ENCODE data around the gene KDM5C.
"Not testable (repeated sequence)": the region's sequence is repeated elsewhere in the genome, so short reads cannot be mapped to it uniquely, and the experiment has no call there.

KDM5C gene

DNA sequence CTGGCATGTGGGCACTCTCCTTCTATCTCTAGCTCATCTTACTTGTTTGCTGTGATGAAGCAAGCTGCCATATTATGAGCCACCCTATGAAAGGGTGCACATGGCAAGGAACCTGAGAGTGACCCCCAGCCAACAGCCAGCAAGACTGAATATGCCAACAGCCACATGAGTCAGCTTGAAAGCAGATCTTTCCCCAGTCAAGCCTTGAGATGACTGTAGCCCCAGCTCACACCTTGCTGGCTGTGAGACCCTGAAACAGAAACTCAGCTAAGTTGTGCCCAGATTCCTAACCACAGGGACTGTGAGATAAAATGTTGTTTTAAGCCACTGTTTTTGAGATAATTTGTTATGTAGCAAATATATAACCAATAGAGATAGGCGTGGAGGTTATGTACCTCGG, 36.2 kb downstream of the KDM5C start:
- DNase-seq = peak; percentile 10

DNA sequence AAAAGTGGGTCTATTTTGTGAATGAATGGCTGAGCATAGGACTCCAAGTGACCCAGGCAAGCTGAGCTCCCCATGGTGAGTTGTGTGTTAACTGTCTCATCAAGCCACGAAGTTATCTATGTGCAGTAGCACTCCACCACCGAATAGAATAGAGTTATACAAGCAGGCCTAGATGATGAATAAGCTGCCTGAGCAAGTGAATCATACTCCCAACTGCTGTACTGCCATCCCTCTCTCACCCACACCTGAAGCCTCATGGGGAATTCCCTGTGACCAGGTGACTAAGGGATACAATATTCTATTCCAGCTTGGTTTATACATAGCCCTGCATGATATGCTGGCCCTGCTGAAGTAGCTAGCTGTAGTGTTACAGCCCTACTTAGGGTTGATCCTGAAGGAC, 38.7 kb downstream of the KDM5C start:
- peak; percentile 9 for DNase-seq

DNA sequence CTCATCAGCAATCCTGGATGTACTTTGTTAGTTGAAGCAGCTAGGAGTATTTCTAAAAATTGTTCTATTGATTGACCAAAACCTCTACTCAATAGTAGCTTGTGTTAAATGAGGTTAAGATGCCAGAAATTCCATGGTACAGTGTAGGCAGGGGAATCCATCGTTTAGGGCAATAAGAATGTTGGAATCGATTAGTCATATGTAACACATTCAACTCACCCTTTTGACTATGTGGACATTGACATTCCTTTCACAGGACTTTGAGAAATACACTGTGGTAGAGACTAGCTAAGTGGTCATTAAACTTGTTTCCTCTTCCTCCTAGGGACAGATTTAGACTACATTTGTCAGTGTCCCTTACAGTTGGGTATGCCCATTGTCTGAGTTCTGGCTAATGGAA, 40.2 kb downstream of the KDM5C start:
- no peak for DNase-seq

DNA sequence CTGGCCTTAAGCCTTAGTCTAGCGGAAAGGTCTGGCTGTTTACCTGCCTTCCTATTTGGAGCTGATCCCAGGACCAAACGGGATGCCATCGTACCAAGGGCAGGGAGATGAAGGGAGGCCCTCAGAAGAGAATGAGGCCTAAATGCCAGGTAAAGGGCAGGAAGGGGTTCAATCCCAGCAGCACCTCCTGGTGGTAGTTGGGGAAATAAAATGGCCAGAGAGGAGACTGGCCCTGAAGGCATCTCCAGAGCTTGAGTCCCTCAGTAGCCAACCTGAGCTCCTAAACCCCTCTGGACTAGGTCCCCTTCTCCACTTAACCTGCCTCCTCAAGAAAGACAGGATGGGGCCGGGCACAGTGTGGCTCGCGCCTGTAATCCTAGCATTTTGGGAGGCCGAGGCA, 53.7 kb downstream of the KDM5C start:
- DNase-seq = no peak

DNA sequence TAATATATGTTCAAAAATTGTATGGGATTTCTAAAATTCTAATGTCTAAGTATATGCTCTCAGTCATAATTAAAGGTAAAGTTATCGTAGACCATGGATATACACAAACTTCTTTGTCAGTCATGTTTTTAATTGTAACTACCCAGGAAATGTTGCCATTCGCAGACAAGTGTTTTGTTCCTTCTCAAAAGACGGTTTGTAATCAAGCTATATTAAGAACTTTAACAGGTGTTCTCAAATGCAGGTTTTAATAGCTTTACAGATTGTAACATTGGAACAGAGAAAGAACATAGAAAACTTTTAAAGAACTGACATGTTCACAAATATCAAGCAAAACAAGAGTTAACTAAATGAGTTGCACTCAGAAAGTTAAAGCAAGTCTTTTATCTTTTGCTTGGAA, 58.9 kb downstream of the KDM5C start:
- no peak for DNase-seq

DNA sequence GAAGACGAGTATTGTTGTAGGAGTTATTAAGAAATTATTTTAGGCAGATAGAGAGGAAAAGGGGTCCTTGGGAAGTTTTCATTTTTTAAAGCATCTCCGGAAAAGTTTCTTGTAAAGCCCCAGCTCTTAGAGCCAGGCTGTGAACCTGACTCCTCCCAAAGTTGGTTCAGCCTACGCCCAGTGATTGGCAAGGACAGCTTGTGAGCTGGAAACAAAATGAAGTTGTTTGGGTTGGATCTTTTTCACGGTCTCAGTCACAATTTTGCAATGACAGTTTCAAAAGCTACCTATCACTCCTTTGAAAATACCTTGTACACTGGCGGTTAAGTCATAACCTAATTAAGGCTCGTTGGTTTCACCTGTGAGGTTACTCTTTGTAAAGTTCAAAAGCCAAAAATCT, 60.4 kb downstream of the KDM5C start:
- DNase-seq = not testable (repeated sequence)

DNA sequence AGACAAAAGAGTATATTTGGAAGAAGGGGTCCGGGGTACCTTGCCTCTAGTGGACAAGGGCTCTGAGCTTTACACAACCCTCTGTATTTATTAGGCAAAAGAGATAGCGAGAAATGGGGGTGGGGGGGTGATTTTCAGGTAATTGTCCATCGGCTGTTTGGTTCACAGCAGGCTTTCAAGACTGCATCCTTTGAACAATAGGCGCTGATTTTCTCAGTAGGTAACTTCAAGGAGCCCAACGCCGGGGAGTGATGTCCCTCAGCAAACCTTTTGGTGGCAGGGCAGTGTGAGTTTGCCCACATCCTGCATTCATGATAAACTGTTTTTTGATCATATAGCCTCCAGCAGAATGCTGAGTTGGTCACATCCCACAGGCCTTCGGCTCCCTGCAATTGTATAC, 61.6 kb downstream of the KDM5C start:
- DNase-seq = no peak

DNA sequence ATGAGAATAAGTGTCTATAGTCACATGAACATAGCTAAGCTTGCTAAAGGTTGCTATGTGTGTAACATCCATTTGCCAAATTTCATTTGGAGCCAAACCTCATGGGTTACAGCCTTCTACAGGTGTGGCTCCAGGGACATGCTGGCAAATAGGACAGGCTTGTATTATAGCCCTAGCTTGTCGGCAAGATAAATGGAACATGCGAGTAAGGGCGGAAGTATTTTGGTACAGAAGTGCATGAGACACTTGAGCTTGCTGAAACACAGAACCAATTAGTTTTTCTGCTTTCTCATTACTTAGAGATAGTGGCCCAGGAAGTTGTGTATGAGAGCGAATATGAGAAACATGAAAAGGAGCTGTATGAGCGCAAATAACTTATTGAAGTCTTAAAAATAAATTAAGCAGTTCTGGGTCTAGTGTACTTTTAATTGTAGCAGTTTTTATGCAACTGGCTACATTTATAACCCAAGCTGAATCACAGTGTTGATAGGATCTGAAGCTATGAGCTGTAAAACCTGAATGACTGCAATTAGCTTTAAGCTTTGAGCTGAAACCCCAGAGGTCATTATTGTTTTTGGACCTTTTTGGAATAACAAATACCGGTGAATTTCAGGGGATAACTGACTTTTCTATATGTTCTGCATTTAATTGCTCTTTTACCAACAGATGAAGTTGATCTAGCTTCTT, 64.6 kb downstream of the KDM5C start:
- DNase-seq = no peak

DNA sequence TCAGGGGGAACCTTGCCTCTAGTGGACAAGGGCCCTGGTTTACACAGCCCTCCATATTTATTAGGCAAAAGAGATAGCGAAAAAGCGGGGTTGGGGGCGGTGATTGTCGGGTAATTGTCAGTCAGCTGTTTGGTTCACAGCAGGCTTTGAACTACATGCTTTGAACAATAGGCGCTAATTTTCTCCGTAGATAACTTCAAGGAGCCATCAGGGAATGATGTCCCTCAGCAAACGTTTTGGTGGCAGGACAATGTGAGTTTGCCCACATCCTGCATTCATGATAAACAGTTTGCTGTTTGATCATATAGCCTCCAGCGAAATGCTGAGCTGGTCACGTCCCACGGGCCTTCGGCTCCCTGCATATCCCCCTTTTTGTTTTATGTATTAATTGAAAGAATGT, 65.8 kb downstream of the KDM5C start:
- DNase-seq = no peak

DNA sequence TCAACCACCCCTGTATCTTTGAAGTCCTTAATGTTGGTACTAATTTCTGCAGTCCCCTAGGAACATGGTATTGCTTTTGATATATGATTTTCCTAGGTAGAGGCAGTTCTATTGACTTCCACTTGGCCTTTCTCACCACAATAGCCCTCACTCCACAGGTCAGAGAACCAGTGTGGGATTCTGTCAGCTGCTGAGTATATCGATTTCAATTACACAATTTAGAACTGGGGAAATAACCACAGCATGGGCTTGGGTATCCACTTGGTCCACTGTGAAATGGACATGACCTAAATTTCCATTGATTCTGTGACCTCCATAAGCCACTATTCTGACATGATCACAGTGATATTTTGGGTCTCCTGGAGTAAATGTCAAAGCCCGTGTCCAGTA, 68.8 kb downstream of the KDM5C start:
- DNase-seq = no peak

DNA sequence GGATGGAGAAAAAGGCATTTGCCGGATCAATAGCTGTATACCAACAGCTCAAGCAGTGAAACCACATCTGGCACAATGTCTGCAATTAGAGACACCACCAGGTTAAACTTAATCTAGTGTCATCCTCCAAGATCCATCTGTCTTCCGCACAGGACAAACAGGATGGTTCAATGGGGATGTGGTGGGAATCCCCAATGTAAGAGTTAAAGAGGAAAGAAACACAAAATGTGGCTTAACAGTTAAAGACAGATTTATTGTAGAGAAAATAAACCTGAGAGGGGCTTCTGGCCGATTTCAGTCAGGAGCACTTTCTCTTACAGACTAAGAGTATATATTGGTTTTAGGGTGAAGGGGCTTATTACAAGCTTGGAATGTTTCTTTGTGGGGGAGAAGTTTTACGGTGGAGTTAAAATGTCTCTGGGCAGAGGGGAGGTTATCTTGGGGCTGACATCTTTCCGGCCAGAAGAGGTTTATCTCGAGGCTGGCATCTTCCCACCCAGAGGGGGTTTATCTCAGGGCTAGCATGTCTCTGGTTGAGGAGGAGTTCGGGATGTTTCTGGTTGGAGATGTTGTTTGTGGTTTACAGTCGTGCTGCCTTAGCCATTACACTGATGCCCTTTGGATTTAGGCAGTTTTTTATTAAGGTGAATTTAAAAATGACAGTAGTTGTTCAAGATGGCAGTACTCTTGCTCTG, 69.3 kb downstream of the KDM5C start:
- DNase-seq = no peak

DNA sequence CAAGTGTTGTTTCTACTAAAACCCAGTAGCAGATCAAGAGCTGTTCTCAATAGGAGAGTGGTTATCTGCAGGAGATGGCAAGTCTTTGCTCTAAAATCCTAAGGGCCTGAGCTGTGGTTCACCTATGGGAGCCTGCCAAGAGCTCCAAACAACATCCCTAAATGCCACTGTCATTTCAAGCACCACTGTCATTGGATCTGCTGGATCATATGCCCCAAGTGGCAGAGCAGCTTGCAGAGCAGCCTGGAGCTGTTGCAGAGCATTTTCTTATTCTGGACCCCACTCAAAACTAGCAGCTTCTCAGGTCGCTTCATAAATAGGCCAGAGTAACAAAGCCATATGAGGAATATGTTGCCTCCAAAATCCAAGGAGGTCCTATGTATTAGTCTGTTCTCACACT, 71.4 kb downstream of the KDM5C start:
- no peak for DNase-seq

All from stimulated activated CD4-positive, alpha-beta T cell treated with anti-CD3 and anti-CD28 coated beads, Interleukin-4, amount 100 ng/mL, for 1 hour (primary cell).